Breast epithelium (tissue), 4 donors: ENCODE data around the gene MTHFD2L. TPM values are rescaled to one million over a fixed set of nuclear protein-coding genes. Genes with fewer than 3 reads are reported as not detected.

Experiments used
- DNase-seq, 2 donors: peaks; one replicate each; pipeline ENCODE4 v3.0.0-alpha.2; 2019; ENCODE audit warnings: low spot score in 2 of 2
- H3K27ac ChIP-seq, 2 donors: fragments of 200-600 bp; sonication (generic) in 1 of 2; one replicate each; pipeline ENCODE4 v1.5.1; 2016 to 2019; ENCODE audit warnings: mild to moderate bottlenecking in 1 of 2
- H3K27me3 ChIP-seq, 2 donors: fragments of 200-600 bp; sonication (generic) in 1 of 2; one replicate each; pipeline versions ENCODE4 v1.5.1 to v1.6.0; 2017 to 2019; ENCODE audit warnings: control low read depth in 1 of 2, mild to moderate bottlenecking in 1 of 2
- H3K36me3 ChIP-seq: fragments of 200-600 bp; one replicate; pipeline ENCODE4 v1.5.1; 2019
- H3K4me1 ChIP-seq, 2 donors: fragments of 200-600 bp; sonication (generic); one replicate each; pipeline ENCODE4 v1.5.1; 2016 to 2019; ENCODE audit warnings: control low read depth in 1 of 2
- H3K4me3 ChIP-seq, 3 donors: fragments of 200-600 bp; sonication (generic); 1 replicate in 2 of 3; 2 replicates in 1 of 3; pipeline ENCODE4 v1.5.1; 2016 to 2019; ENCODE audit warnings: mild to moderate bottlenecking in 3 of 3, moderate library complexity in 2 of 3
- H3K9me3 ChIP-seq, 2 donors: fragments of 200-600 bp; sonication (generic) in 1 of 2; one replicate each; pipeline ENCODE4 v1.5.1; 2016 to 2019; ENCODE audit warnings: control low read depth in 1 of 2
- POLR2A ChIP-seq: fragments of 450-650 bp; IDR thresholded peaks from one replicate; pipeline ENCODE4 v1.6.1; 2016; ENCODE audit warnings: antibody characterized with exemption, mild to moderate bottlenecking, moderate library complexity
- POLR2AphosphoS5 ChIP-seq, 3 donors: sonication (generic); formaldehyde crosslinking; IDR thresholded peaks; one replicate each; pipeline ENCODE4 v1.6.1; 2017; ENCODE audit warnings: antibody characterized with exemption in 3 of 3
- intact Hi-C: fragments of 100-400 bp; cut with DNase I; formaldehyde crosslinking; loops from one replicate; pipeline ENCODE4 v1.15.1; 2023; ENCODE audit warnings: low total_unique reads
- total RNA-seq, 3 donors: library from RNA; depleted of rRNA; stranded (reverse); fragments of >200 nt; gene quantifications; one replicate each; pipeline ENCODE4 v1.1.0, GENCODE V29; 2016
- TF ChIP-seq, protein P1 (sequence below), 3 donors: fragments of 450-650 bp; IDR thresholded peaks; one replicate each; pipeline ENCODE4 v1.5.1; 2016 to 2017; ENCODE audit warnings: antibody characterized with exemption in 3 of 3, mild to moderate bottlenecking in 3 of 3, moderate library complexity in 3 of 3

The MTHFD2L gene
- total RNA-seq, 3 donors from 2014 or later, result 20.5 to 48.1 (median 29.2) TPM

DNA sequence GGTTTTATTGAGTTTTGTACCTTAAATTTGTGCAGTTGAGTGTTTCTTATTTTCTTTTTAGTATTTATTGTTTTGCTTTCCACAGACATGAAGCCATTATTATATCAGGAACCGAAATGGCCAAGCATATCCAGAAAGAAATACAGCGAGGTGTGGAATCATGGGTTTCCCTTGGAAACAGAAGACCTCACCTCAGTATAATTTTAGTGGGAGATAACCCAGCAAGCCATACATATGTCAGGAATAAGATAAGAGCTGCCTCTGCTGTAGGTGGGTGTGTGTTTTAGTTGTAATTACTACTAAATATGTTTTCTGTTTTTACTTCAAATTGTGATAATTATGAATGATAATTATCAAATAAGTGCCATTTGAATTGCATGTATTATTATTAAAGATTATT is 16.5 kb downstream of the MTHFD2L start:
- Histone ChIP-seq H3K27ac (no peak overlapping the region), H3K9me3 (no peaks in the 10 kb centered on the region), H3K4me1 (no peaks in the 10 kb centered on the region), H3K36me3 (no peaks in the 10 kb centered on the region), H3K4me3 (no peak overlapping the region), H3K27me3 (no peaks in the 10 kb centered on the region)
- TF ChIP-seq, protein P1, sequence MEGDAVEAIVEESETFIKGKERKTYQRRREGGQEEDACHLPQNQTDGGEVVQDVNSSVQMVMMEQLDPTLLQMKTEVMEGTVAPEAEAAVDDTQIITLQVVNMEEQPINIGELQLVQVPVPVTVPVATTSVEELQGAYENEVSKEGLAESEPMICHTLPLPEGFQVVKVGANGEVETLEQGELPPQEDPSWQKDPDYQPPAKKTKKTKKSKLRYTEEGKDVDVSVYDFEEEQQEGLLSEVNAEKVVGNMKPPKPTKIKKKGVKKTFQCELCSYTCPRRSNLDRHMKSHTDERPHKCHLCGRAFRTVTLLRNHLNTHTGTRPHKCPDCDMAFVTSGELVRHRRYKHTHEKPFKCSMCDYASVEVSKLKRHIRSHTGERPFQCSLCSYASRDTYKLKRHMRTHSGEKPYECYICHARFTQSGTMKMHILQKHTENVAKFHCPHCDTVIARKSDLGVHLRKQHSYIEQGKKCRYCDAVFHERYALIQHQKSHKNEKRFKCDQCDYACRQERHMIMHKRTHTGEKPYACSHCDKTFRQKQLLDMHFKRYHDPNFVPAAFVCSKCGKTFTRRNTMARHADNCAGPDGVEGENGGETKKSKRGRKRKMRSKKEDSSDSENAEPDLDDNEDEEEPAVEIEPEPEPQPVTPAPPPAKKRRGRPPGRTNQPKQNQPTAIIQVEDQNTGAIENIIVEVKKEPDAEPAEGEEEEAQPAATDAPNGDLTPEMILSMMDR (IDR thresholded peaks at IDR 0.05), result no peak
- TF ChIP-seq POLR2AphosphoS5 (IDR thresholded peaks at IDR 0.05), result no peak
- no peak for TF ChIP-seq POLR2A
- no peak for DNase-seq
- intact Hi-C loops, result no loop called here

DNA sequence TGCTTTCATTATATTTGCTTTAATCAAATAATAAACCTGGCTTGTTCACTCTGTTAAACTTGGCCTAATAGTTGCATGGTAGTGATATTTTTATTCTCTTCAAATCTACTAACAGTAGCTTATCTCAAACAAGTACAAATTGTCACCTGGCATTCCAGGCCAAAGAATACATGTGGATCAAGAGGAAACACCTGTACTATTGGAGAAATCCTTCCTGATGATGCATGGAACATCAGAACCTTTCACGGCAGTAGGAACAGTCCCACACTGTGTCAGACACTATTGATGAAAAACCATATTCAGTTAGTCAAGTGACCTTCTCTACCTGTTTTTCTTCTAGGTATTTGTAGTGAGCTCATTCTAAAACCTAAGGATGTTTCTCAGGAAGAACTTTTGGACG is 17.0 kb downstream of the MTHFD2L start:
- no peak for DNase-seq
- intact Hi-C loops, result no loop called here
- no peak overlapping the region for H3K4me3 ChIP-seq
- TF ChIP-seq POLR2AphosphoS5 (IDR thresholded peaks at IDR 0.05), result no peak
- TF ChIP-seq, protein P1 (IDR thresholded peaks at IDR 0.05), result no peak
- no peak for TF ChIP-seq POLR2A
- no peaks in the 10 kb centered on the region for H3K27me3 ChIP-seq
- no peaks in the 10 kb centered on the region for H3K4me1 ChIP-seq
- no peak overlapping the region for H3K27ac ChIP-seq
- no peaks in the 10 kb centered on the region for H3K9me3 ChIP-seq
- H3K36me3 ChIP-seq, result no peaks in the 10 kb centered on the region

DNA sequence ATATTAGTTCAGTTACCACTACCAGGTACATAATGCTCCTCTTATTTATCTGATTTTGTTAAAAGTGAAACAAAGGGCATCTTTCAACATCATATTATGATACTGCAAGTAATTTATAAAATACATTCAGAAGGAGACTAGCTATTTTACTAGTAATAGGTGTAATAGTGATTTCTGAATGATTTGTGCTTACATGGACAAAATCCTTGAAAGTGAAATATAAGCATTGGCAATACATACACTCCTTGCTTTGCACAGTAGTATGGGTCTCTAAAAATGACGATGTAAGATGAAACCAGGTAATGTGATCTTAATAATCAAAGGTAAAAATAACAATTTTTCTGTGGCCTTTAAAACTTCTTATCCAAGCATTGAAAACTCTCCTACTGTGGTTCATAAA is 17.5 kb downstream of the MTHFD2L start:
- TF ChIP-seq POLR2A (no peak), POLR2AphosphoS5 (IDR thresholded peaks at IDR 0.05) (no peak)
- TF ChIP-seq, protein P1 (IDR thresholded peaks at IDR 0.05), result no peak
- no peaks in the 10 kb centered on the region for H3K4me1 ChIP-seq
- no peak overlapping the region for H3K4me3 ChIP-seq
- H3K27me3 ChIP-seq, result no peaks in the 10 kb centered on the region
- no peak overlapping the region for H3K27ac ChIP-seq
- H3K36me3 ChIP-seq, result no peaks in the 10 kb centered on the region
- no peak for DNase-seq
- H3K9me3 ChIP-seq, result no peaks in the 10 kb centered on the region
- intact Hi-C loops, result no loop called here

DNA sequence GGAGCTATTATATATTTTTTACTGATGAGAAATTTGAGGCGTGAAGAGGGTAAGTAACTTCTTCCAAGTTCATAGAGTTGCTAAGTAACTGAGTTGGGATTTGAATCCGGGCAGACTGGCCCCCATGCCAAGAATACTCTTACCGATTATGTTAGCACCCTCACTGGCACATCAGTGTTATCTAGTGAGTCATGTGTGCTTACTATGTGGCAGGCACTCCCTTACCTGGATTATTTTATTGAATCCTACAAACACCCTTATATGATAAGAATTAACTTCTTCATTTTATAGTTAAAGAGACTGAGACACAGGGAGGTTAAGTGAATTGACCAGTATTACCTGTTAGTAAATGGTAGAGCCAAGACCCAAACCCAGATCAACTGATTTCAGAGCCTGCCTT is 20.9 kb downstream of the MTHFD2L start:
- no peak overlapping the region for H3K4me3 ChIP-seq
- H3K9me3 ChIP-seq, result no peaks in the 10 kb centered on the region
- H3K4me1 ChIP-seq, result no peaks in the 10 kb centered on the region
- no peak overlapping the region for H3K27ac ChIP-seq
- no peaks in the 10 kb centered on the region for H3K36me3 ChIP-seq
- intact Hi-C loops, result no loop called here
- DNase-seq, result no peak
- H3K27me3 ChIP-seq, result no peaks in the 10 kb centered on the region
- TF ChIP-seq, protein P1 (IDR thresholded peaks at IDR 0.05), result no peak
- TF ChIP-seq POLR2AphosphoS5 (IDR thresholded peaks at IDR 0.05) (no peak), POLR2A (no peak)

GRCh38 chr4:74181219-74181618 is 23.3 kb downstream of the MTHFD2L start:
- Histone ChIP-seq H3K9me3 (no peaks in the 10 kb centered on the region), H3K4me3 (no peak overlapping the region), H3K27me3 (no peaks in the 10 kb centered on the region), H3K27ac (no peak overlapping the region), H3K36me3 (no peaks in the 10 kb centered on the region), H3K4me1 (no peaks in the 10 kb centered on the region)
- no peak for DNase-seq
- TF ChIP-seq POLR2A, result no peak
- TF ChIP-seq POLR2AphosphoS5 (IDR thresholded peaks at IDR 0.05), result no peak
- TF ChIP-seq, protein P1 (IDR thresholded peaks at IDR 0.05), result no peak
- intact Hi-C loops, result no loop called here
